GM19328 (cell line): Measurements from ENCODE around the gene LRPAP1.

Source experiments
- ATAC-seq: cut with Tn5 transposase; IDR thresholded peaks from one replicate; pipeline ENCODE4 v1.9.1; 2021; ENCODE audit warnings: mild to moderate bottlenecking, moderate library complexity; ENCODE audit not compliant: unreplicated experiment

The LRPAP1 gene

DNA sequence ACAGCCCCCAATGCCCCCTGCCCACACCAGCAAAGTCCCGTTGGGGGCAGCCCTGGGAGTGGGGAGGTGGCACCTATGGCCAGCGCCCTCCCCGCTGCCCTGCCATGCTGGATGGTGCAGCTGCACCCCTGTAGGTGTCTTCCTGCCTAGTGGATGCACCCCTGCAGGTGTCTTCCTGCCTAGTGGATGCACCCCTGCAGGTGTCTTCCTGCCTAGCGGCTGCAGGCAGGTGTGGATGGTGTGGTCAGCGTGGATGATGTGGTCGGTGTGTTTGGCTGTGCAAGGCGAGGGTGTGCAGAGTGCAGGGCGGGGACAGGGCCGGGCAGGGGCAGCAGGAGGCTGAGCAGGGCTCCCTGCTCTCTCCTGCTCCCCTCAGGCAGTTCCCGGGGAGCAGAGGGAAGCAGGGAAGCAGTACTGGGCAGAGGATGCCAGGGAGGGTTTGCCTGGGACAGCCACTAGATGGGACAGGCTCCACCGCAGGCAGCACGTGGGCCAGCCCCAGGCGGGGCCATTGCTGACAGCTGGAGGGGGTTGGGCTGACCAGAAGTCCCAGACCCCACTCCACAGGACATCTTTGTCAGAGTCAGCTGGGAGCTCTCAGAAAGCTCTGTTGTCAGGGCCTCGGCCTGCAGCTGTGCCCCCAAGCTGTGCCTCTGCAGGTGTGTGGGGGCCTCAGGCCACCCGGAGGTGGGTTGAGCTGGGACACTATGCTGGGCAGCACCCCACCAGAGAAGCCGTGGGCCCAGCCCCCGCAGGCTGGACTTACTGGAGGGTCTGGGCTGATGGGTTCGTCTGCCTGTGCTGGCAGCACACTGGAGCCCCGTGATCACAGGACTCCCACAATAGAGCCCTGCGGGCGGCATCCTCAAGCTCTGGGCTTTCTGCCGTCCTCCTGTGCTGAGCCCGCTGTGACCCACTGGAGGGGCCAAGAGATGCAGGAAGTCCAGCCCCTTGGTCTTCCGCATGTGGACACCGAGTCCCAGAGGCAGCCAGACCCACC is 45.4 kb downstream of the LRPAP1 start:
- no peak for ATAC-seq

DNA sequence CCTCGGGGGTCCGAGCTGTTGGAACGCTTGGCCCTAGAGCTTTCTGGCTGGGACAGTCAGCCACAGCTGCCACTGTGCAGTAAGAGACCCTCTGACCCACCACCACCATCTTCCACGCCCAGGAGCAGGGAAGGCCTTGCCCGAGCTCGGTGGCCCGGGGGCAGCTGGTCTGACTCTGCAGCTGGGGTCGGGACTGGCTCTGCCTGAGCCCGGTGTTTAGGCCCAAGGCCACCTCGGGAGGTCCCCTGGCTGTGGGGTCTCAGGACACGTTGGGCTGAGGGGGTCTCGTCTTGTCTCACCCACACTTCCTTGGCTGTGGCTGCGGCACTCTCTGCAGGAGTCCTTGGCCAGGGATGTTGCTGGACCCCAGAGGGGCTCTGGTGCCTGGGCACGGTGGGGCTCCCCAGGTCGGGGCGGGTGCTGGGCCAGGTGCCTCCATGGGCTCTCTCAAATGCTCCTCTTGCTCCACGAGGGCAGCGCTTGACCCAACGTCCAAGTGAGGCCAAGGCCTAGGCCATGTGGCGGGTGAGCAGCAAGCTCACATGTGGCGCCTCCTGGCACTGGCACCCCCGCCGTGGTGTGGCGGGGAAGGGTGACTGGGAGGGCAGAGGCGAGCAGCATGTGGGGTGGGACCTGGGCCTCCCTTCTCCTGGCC is 46.2 kb downstream of the LRPAP1 start:
- no peak for ATAC-seq

DNA sequence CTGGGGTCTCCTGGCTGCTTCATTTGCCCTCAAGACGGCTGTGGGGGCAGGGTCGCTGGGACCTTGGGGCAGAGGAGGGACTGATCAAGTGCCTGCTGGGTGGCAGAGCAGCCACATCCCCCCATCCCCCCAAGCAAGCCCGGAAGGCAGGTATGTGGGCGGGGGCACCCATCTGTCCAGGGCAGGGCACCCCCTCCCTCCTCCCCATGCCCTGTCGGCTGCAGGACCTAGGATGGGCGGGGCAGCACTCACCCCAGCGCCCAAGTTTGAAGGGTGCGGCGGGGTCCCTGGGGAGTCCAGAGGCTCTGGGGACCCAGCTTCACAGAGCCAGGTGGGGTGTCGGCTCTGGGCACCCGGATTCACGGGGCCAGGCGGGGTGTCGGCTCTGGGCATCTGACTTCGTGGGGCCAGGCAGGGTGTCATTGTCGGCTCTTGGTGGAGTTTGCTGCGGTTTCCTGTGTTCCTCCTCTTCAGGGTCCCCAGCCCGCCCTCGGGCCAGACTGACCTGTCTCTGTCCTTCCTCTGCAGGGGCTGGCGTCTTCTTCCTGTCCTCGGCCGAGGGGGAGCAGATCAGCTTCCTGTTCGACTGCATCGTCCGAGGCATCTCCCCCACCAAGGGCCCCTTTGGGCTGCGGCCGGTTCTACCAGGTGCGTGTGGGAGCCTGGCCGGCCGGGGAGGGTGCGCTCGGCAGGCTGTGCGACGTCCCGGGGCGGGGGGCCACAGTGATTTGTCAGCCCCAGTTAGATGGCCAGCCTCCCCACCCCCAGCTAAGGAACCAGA is 47.0 kb downstream of the LRPAP1 start:
- no peak for ATAC-seq

DNA sequence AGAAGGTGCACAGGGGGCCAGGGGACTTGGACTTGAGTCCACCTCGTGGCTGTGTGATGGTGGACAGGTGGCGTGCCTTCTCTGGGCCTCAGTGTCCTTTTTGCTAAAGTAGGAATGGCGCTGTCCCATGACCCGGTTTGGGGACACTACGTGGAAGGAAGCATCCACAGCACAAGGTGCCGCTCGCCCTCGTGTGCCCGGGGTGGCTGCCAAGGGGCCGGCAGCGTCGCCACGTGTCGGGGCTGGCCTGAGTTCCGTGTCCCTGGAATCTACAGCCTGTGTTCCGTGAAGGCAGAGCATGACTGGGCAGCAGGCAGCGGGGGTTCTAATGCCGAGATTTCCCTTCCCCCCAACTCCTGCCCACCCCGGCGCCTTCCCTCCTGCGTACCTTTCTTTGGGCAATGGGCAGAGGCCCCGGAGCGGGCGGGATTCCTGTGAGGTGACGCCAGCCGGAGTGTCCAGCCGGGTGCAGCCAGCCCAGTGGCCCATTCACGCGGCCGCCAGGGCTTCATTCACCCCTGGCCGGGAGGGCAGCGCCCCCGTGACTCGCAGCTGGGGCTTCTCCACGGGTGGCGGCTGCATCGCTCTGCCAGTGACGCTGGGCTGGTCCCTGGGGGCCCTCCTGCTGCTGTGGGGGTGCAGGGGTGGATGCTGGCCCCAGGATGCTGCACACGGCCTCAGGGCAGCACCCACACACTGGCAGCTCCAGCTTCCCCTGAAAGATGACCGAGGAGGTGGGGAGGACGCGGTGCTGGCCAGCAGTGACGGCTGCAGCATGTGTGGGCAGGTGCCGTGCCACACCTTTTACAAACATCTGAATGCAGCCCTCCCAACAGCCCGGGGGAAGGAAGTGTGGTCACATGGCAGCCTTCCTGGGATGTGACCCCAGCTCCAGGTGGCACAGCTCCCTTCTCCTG is 47.9 kb downstream of the LRPAP1 start:
- ATAC-seq, result no peak

DNA sequence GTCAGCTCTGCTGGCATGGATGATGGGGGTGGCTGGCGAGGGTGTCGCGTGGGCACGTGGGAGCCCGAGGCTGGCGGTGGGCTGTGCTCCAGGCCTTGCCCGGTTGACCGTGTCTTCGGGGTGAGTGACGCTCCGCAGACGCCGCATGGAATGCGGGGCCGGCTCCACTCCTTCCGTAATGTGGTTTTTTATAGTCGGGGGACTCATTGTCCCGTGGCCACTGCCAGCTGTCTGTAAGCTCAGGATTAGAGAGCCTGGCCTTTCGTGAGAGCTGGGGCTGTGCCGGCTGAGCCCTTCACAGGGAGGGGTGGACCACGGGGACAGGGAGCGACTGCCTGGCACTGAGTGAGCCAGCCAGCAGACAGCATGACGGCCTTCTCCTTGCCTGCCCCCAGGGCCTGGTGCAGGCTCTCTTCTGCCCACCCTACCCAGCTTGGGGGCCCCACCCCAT is 48.7 kb downstream of the LRPAP1 start:
- no peak for ATAC-seq

DNA sequence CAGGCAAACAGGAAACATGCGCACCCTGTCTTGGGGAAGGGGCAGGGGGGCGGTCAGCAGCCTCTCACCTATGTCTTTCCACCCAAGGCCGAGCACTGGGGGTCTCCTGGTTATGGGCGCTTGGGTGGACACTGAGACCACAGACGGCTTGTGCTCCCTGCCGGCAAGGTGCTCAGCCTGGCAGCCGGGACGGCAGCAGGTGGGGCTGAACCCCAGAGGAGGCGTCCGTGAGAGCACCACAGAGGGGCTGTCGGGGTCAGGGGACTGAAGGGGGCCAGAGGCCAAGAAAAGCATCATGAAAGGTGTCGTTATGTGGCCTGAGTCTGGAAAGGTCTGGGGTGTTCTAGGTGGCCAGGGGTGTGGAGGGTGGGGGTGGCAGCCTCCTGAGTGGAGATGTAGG is 49.5 kb downstream of the LRPAP1 start:
- ATAC-seq, result no peak

DNA sequence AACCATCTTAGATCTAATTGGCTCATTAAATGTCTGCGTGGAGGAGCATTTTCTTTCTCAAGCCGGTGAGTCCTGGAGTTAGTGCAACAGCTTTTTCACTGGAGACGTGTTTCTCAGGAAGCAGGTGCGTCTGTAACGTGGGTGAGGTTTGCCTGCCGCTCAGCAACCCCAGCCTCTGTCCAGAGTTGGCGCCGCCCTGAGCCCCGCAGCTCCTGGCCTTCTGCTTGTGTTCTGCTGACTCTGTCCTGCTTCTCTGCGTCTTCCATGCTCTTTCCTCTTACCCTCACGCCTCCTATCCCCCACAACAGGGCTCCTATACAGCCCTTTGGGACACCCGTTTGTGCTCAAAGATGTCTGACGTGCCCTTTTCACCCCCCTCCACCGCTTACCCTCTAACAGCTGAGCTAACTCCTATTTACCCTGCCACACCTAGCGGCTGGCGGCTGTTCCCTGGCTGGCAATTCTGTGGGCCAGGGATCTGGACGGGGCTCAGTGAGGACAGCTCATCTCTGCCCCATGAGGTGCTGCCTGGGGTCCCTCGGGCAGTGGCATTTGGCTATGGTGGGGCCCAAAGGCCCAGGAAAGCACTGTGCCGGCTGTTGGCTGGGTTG is 50.3 kb downstream of the LRPAP1 start:
- no peak for ATAC-seq

DNA sequence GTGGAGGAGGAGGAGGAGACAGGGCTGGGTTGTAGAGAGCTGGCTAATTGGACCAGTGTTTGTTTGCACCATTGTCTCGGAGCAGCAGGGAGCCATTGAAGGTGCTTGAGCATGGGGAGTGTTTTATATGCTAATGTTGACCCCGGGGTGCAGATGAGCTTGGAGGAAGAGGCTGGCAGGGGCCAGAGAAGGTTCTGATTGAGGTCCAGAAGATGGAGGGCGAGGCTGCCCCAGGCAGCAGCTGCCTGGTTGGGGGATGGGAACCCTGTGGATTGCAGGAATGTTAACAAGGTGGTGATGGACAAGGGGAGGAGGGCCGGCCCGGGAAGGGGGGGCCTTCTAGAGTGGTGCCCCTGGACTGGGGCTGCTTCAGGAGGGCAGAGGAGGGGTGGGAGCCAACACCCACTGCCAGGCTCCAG is 51.1 kb downstream of the LRPAP1 start:
- no peak for ATAC-seq

DNA sequence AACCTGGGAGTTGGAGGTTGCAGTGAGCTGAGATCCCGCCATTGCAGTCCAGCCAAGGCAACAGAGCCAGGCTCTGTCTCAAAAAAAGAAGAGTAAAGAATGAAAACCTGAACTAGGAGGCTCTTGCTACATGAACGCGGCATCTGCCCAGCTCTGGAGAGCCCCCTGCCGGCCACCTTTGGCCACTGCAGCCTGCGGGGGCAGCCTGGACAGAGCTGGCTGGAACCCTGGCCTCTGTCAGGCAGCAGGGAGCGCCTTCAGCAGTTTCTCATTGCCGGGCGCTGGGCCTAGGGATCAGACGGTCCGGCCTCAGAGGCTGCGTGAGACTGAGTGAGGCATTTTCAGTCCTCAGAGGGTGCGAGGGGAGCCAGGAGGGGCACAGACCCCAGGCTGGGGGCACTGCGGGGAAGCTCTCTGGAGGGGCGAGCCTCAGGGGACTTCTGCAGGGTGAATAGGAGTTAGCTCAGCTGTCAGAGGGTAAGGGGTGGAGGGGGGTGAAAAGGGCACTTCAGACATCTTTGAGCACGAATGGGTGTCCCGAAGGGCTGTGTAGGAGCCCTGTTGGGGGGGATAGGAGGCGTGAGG is 51.6 kb downstream of the LRPAP1 start:
- no peak for ATAC-seq

DNA sequence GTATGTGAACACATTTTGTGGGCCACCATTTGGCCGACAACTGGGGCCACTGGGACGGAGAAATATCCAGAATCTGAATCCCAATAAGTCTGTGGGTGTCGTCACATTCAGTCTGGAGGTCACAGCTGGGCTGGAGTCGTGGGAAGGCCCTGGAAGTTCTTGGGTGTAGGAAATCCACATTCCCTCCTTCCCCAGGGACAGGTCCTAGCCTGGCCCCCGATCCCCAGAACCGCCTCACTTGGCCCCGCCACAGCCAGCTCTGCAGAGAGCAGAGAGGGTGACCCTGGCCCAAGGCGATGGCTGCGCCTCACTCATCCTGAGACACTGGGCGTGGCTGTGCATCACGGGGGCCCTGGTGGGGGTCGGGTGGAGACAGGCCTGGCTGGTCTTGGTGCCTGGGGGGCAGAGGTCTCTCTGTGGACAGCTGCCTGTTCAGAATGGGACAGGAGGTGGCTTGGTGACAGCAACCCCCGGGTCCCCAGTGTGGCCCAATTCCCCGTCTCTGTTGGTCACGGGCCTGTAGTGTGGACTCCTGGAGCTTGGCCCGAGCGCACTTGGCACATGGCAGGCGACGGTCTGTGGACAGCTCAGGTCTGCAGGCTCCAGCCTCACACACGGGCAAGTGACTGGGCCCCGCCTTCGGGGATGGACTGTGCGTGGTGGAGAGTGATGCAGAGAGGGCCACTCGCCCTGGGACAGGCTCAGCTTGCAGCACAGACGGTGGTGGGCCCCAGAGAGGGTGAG is 52.7 kb downstream of the LRPAP1 start:
- no peak for ATAC-seq

DNA sequence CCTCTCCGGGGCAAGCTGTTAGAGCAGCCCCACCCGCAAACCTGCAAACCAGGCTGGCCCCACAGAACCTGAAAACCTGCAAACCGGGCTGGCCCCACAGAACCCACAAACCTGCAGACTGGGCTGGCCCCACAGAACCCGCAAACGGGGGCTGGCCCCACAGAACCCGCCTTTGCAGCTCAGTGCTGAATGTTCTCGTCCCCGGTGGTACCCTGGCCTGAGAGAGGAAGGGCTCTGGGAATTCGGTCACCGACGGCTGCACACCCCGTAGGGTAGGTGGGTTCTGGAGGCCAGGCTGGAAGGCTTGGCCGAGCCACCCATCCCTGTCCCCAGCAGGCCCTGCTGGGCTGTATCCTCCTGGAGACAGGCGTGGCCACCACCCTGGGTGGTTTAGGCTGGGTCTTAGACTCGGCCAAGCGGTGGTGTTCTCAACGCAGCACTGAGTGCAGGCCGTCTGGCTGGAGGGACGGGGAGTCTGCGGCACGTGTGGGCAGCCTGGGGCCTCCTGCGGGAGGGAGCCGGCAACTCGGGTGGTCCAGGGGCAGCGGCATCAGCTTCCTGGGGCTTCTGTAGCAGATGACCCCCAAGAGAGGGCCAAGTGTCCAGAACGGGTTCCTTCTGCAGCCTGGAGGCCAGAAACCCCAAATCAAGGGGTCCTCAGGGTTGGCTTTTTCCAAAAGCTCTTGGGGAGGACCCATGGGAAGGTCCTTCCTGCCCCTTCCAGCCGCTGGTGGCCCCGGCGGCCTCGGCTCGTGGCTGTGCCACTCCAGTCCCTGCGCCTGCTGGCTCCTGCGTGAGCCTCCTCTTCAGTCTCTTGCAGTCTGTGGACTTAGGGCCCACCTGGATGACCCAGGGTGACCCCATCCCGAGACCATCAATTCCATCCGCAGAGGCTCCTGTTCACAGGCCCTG is 53.5 kb downstream of the LRPAP1 start:
- no peak for ATAC-seq

DNA sequence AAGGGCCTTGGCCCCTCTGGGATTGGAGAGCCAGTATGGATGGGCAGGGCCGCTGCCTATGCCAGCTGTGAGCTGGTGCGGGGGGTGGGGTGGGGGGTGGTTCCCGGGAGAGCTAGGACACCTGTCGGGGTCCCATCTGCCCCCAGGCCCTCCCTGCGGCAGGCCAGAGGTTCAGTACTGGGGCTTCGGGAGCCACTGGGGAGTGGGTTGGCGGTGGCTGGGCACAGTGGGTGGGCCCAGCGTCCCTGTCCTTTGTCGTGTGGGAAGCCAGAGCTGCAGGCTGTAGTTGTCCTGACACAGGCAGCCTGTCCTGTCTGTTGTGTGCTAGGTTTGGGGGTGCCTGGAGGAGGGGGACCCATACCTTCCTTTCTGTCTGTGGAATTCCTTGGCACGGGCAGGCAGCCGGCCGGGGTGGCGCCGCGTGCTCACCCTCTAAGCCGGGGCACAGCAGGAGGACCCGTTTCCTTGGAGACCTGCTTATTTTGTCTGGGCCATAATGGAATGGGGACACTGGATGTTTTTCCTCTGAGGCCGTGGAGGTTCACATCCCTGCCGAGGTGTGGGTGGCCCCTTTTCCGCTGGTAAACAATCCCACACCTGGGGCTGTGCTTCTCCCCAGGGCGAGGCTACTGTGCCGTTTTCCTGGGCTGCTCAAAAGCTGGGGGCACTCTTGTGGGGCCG is 54.3 kb downstream of the LRPAP1 start:
- no peak for ATAC-seq

DNA sequence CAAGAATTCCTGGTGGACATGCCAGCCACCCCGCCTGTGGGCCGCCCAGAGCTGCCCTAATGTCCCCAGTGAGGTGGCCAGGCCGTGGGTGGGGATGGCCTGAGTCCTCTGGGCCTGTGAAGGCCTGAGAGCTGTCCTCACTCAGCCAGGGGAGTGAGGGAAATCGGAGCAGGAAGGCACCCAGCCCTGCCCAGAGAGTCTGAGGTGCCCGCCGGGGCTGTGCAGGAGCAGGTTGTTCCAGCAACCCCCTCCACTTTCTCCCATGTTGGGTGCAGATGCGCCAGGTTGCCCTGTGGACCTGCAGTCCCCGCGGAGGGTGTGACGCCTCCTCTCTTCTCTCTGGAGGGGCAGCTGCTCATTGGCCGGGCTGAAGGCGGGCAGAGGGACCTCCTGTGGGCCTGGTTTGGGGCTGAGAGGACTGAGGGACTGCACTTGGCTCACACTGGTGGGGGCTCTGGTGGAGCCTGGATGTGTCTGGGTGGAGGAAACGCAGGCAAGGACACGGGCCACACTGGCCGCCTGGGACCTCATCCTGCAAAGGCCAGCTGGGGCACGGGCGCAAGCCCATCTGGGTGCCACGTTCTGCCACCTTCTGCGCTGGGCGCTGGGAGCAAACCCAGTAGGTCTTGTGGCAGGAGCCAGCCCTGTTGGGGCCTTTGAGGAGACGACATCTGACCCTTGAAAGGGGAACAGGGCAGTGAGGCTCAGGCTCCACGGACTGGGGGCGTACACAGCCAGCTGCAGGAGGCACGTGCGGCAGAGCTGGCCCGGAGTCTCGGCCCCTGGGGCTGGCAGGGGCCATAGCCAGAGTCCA is 55.1 kb downstream of the LRPAP1 start:
- ATAC-seq, result no peak

DNA sequence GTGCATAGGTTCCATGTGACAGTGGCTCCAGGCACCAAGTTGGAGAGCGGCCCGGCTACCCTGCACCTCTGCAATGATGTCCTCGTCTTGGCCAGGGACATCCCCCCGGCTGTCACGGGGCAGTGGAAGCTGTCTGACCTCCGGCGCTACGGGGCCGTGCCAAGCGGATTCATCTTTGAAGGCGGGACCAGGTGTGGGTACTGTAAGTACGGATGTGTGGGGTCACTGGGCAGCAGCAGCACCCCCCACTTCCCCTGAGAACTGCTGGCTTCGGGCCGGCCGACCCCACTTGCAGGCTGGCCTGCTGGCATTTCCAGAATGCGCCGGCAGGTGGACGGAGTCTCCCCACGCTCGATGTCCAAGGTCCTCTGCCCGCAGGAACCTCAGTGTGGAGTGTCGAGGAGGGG is 55.9 kb downstream of the LRPAP1 start:
- no peak for ATAC-seq

DNA sequence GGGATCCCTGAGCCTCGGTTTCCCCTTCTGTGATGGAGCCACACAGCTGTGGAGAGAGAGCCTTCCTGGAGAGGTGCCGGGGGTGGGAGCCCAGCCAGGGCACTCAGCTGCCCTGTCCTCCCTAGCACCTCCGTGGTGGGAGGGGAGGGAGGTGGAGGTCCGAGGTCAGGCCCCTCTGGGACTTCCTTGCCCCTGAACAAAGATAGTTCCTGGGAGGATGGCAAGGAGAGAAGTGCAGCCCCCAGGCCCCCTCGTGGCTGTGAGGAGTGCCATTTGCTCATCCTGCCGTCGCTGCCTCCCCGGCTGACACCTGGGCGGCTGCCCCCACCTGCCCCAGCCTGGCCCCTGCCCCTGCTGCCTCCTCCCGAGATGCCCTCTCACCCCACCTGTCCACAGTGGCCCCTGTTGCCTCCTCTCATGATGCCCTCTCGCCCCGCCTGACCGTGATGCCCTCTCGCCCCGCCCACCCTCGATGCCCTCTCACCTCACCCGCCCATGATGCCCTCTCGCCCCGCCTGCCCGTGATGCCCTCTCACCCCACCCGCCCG is 56.4 kb downstream of the LRPAP1 start:
- ATAC-seq, result no peak
